HepG2 (cell line): ENCODE measurements around the gene CALR. TPM values are rescaled to one million over a fixed set of nuclear protein-coding genes. Genes with fewer than 3 reads are reported as not detected.
A peak's percentile ranks its signal among the peaks of the same experiment; 100 is the strongest.

Source experiments
- ATAC-seq: fragments of 200-7000 bp; cut with Tn5 transposase; 3 replicates; pipeline ENCODE4 v1.9.1; 2020; ENCODE audit warnings: mild to moderate bottlenecking, moderate library complexity
- BruUV-seq: library from RNA; stranded (reverse); fragments of 400-500 nt; replicated peaks from 2 replicates; lab custom pipeline; 2021; lab: Mats Ljungman, UMichigan
- CTCF ChIA-PET: fragments of 300-600 bp; formaldehyde crosslinking; extraction: SDS; loops from one replicate; lab custom pipeline; 2021; ENCODE audit warnings: low total read pairs, inconsistent platforms, low intra/inter-chr PET ratio; lab: Yijun Ruan, JAX
- POLR2A ChIA-PET: fragments of 350-600 bp; sonication (Branson Sonifier 250); formaldehyde crosslinking; loops from one replicate; lab custom pipeline; 2020; ENCODE audit warnings: antibody characterized with exemption, inconsistent platforms; lab: Yijun Ruan, JAX
- DNase-seq: peaks from one replicate; pipeline ENCODE4 v3.0.0-alpha.2; 2015; ENCODE audit warnings: low spot score
- FAIRE-seq: peaks from 3 replicates; lab custom pipeline; 2011; peaks lifted over from hg19 to GRCh38; lab: Jason Lieb, UNC
- H2AFZ ChIP-seq: one replicate; pipeline ENCODE4 v1.6.1; 2011; ENCODE audit warnings: low read length, inconsistent platforms
- H3K27ac ChIP-seq: fragments of 300-600 bp; 3 replicates; pipeline ENCODE4 v1.8.0; 2011; ENCODE audit warnings: mixed run types, mild to moderate bottlenecking, mixed read lengths, low read length, inconsistent platforms; ENCODE audit not compliant: insufficient read depth; ENCODE audit errors: extremely low read length
- H3K27me3 ChIP-seq, 2 experiments: fragments of 200-600 bp in 1 of 2; 2 replicates in 1 of 2; 3 replicates in 1 of 2; pipeline versions ENCODE4 v1.6.0 to v1.8.0; 2011; ENCODE audit warnings: low read length in 2 of 2, mild to moderate bottlenecking in 2 of 2, moderate library complexity in 2 of 2, inconsistent platforms in 1 of 2; ENCODE audit not compliant: insufficient read depth in 2 of 2, control insufficient read depth in 1 of 2
- H3K36me3 ChIP-seq, 2 experiments: fragments of 200-600 bp in 1 of 2; replicated peaks in 1 of 2; 2 replicates in 1 of 2; 3 replicates in 1 of 2; pipeline versions ENCODE4 v1.5.1 to v1.8.0; 2011; ENCODE audit warnings: low read length in 2 of 2, inconsistent platforms in 1 of 2; ENCODE audit not compliant: insufficient read depth in 2 of 2, control insufficient read depth in 1 of 2
- H3K4me1 ChIP-seq: 2 replicates; pipeline ENCODE4 v1.5.1; 2012; ENCODE audit warnings: low read length, inconsistent platforms; ENCODE audit not compliant: insufficient read depth
- H3K4me2 ChIP-seq: 2 replicates; pipeline ENCODE4 v1.6.0; 2011; ENCODE audit warnings: low read depth, low read length, inconsistent platforms
- H3K4me3 ChIP-seq, 3 experiments: fragments of 200-600 bp in 1 of 3; sonication (generic), shearing (Covaris generic) in 1 of 3; replicated peaks in 1 of 3; 2 replicates each; pipeline ENCODE4 v1.5.1; 2011 to 2016; ENCODE audit warnings: low read length in 3 of 3, inconsistent platforms in 2 of 3, low read depth in 2 of 3, mild to moderate bottlenecking in 2 of 3, control low read depth in 1 of 3, mixed read lengths in 1 of 3; ENCODE audit not compliant: insufficient read depth in 1 of 3
- H3K79me2 ChIP-seq: one replicate; pipeline ENCODE4 v1.6.1; 2011; ENCODE audit warnings: low read length, inconsistent platforms; ENCODE audit not compliant: insufficient read depth
- H3K9ac ChIP-seq: 2 replicates; pipeline ENCODE4 v1.6.0; 2011; ENCODE audit warnings: mild to moderate bottlenecking, low read depth, low read length, inconsistent platforms; ENCODE audit not compliant: insufficient read depth
- H3K9me3 ChIP-seq: 2 replicates; pipeline ENCODE4 v1.5.1; 2012; ENCODE audit warnings: mild to moderate bottlenecking, low read length
- H4K20me1 ChIP-seq: 2 replicates; pipeline ENCODE4 v1.6.0; 2011; ENCODE audit warnings: inconsistent platforms, mild to moderate bottlenecking, low read length, moderate library complexity; ENCODE audit not compliant: insufficient read depth
- GABPA ChIP-seq, 2 experiments: IDR thresholded peaks; 2 replicates each; pipeline ENCODE4 v1.6.1; 2011 to 2016; ENCODE audit warnings: low read depth in 2 of 2, low read length in 1 of 2, missing biosample characterization in 1 of 2, missing genetic modification characterization in 1 of 2
- KMT2B ChIP-seq: IDR thresholded peaks from 2 replicates; pipeline ENCODE4 v1.6.1; 2016; ENCODE audit warnings: missing genetic modification reagents, missing compliant biosample characterization
- MED8 ChIP-seq: sonication (generic); formaldehyde crosslinking; IDR thresholded peaks from 2 replicates; pipeline ENCODE4 v1.8.1; 2023; ENCODE audit warnings: mild to moderate bottlenecking, missing genetic modification reagents; ENCODE audit not compliant: insufficient replicate concordance
- NFYC ChIP-seq: IDR thresholded peaks from 2 replicates; pipeline ENCODE4 v1.6.1; 2016; ENCODE audit warnings: missing genetic modification reagents, missing compliant biosample characterization
- SKIL ChIP-seq: sonication (generic); formaldehyde crosslinking; IDR thresholded peaks from 2 replicates; pipeline ENCODE4 v1.8.0; 2022; ENCODE audit warnings: missing genetic modification reagents, mild to moderate bottlenecking, moderate library complexity, borderline replicate concordance
- TFE3 ChIP-seq: IDR thresholded peaks from 2 replicates; pipeline ENCODE4 v1.6.1; 2016
- ZNF180 ChIP-seq: sonication (generic); formaldehyde crosslinking; IDR thresholded peaks from 2 replicates; pipeline ENCODE4 v1.4.0; 2020; ENCODE audit warnings: low read depth, missing genetic modification reagents, borderline replicate concordance
- ZNF230 ChIP-seq: sonication (generic); formaldehyde crosslinking; IDR thresholded peaks from 2 replicates; pipeline ENCODE4 v1.4.0; 2020; ENCODE audit warnings: mild to moderate bottlenecking, missing genetic modification reagents
- ZNF264 ChIP-seq: sonication (generic); formaldehyde crosslinking; IDR thresholded peaks from 2 replicates; pipeline ENCODE4 v1.4.0; 2020; ENCODE audit warnings: missing genetic modification reagents
- ZNF329 ChIP-seq: sonication (generic); formaldehyde crosslinking; IDR thresholded peaks from 2 replicates; pipeline ENCODE4 v1.9.0; 2021; ENCODE audit warnings: low read depth, mild to moderate bottlenecking, missing genetic modification reagents
- ZNF543 ChIP-seq: sonication (generic); formaldehyde crosslinking; IDR thresholded peaks from 2 replicates; pipeline ENCODE4 v1.4.0; 2020; ENCODE audit warnings: mild to moderate bottlenecking, missing genetic modification reagents
- WGBS: methylation state at CpG from one replicate; pipeline ENCODE4 v1.1.6; 2017; ENCODE audit warnings: low lambda C conversion rate; 5-methylcytosine and 5-hydroxymethylcytosine counted together
- in situ Hi-C: cut with HindIII; loops from 2 replicates; pipeline ENCODE4 v1.10.0; 2017; ENCODE audit warnings: low pct_unique_long_range_greater_than_20kb; ENCODE audit not compliant: extremely low pct_ligation_motif_present
- intact Hi-C: fragments of 100-400 bp; cut with micrococcal nuclease; formaldehyde crosslinking; loops from one replicate; pipeline ENCODE4 v1.10.0; 2022; ENCODE audit not compliant: unreplicated experiment
- polyA plus RNA-seq, 8 experiments: library from polyadenylated mRNA; depleted of rRNA in 3 of 8; stranded (reverse) in 7 of 8; unstranded in 1 of 8; fragments of >200 nt; fragmentation: Illumina TruSeq in 4 of 8; extraction: Trizol in 4 of 8; gene quantifications; 2 replicates each; pipeline versions ENCODE4 v1.2.1 to v1.2.3, GENCODE V29; 2011 to 2016; ENCODE audit warnings: low read depth in 4 of 8, missing spikeins in 1 of 8, mixed read lengths in 1 of 8; ENCODE audit not compliant: insufficient read depth in 1 of 8
- total RNA-seq, 5 experiments: library from RNA; depleted of rRNA; stranded (reverse); fragments of >200 nt; fragmentation: Illumina TruSeq; extraction: Trizol; gene quantifications; 2 replicates each; pipeline ENCODE4 v1.2.3, GENCODE V29; 2016; ENCODE audit warnings: low read depth in 1 of 5
- TF ChIP-seq, protein P1 (sequence below): sonication (generic); formaldehyde crosslinking; IDR thresholded peaks from 2 replicates; pipeline ENCODE4 v1.8.0; 2022; ENCODE audit warnings: mild to moderate bottlenecking, missing genetic modification reagents, moderate library complexity
- TF ChIP-seq, protein P2 (sequence below): IDR thresholded peaks from 2 replicates; pipeline ENCODE4 v1.6.1; 2016; ENCODE audit warnings: missing biosample characterization, missing genetic modification reagents, low read depth

Gene CALR
- total and polyA plus RNA-seq, 2 of the 13 experiments (the other 11 are each of a cell fraction or from before 2014, with no cell fraction given), result 898 to 934 TPM

GRCh38 chr19:12913011-12913561 is 25.3 kb upstream of the CALR start (continued):
- TF ChIP-seq, protein P1, sequence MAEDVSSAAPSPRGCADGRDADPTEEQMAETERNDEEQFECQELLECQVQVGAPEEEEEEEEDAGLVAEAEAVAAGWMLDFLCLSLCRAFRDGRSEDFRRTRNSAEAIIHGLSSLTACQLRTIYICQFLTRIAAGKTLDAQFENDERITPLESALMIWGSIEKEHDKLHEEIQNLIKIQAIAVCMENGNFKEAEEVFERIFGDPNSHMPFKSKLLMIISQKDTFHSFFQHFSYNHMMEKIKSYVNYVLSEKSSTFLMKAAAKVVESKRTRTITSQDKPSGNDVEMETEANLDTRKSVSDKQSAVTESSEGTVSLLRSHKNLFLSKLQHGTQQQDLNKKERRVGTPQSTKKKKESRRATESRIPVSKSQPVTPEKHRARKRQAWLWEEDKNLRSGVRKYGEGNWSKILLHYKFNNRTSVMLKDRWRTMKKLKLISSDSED (CRISPR knock-in tag), result no peak
- TF ChIP-seq NFYC (peak; percentile 59), ZNF543 (CRISPR knock-in tag) (0 out of 2 replicates have a peak, but pooled peaks have one; percentile 63), ZNF264 (CRISPR knock-in tag) (0 out of 2 replicates have a peak, but pooled peaks have one; percentile 26), ZNF180 (no peak), ZNF230 (CRISPR knock-in tag) (0 out of 2 replicates have a peak, but pooled peaks have one; percentile 56), KMT2B (CRISPR knock-in tag) (no peak), MED8 (no peak)

- H3K79me2 ChIP-seq, result no peaks in the 10 kb centered on the region
- in situ Hi-C loops, result no loop called here
- TF ChIP-seq, protein P1 (CRISPR knock-in tag), result no peak
- TF ChIP-seq TFE3 (CRISPR knock-in tag) (no peak), ZNF329 (CRISPR knock-in tag) (no peak), SKIL (CRISPR knock-in tag) (no peak), GABPA (IDR thresholded peaks at IDR 0.05; ENCODE audit: low read depth, low read length) (no peak), GABPA (CRISPR knock-in tag; IDR thresholded peaks at IDR 0.05; ENCODE audit: low read depth) (peak; percentile 33)
- TF ChIP-seq, protein P2, sequence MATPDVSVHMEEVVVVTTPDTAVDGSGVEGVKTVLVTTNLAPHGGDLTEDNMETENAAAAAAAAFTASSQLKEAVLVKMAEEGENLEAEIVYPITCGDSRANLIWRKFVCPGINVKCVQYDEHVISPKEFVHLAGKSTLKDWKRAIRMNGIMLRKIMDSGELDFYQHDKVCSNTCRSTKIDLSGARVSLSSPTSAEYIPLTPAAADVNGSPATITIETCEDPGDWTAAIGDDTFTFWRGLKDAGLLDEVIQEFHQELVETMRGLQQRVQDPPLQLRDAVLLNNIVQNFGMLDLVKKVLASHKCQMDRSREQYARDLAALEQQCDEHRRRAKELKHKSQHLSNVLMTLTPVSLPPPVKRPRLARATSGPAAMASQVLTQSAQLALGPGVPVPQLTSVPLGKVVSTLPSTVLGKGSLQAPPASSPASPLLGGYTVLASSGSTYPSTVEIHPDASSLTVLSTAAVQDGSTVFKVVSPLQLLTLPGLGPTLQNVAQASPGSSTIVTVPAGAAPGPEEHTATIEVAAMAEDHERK (CRISPR knock-in tag), result no peak
Measured at GRCh38 chr19:12913851-12914690, 24.3 kb upstream of the CALR start.

More at GRCh38 chr19:12913851-12914690, 24.3 kb upstream of the CALR start:
- ATAC-seq (peak; percentile 47), FAIRE-seq (no peak), DNase-seq (peak; percentile 49)
- Histone ChIP-seq H3K4me1 (peaks cover 30% of the 10 kb centered on the region), H3K36me3 (no peaks in the 10 kb centered on the region), H3K27ac (peak overlapping the region; percentile 65), H3K27me3 (no peaks in the 10 kb centered on the region), H3K4me3 (peak overlapping the region in 2 of 3 experiments; percentile 55 to 63; a peak in 3 of 6 replicates), H3K9ac (peak overlapping the region; percentile 61; the same call in 1 of the 2 replicates), H2AFZ (no peak overlapping the region), H3K4me2 (peak overlapping the region; percentile 81), H4K20me1 (no peaks in the 10 kb centered on the region), H3K9me3 (no peaks in the 10 kb centered on the region)
- CTCF ChIA-PET, result no interaction called here
- BruUV-seq, result no TSS peak
- POLR2A ChIA-PET, result interaction anchor here (1.0 to 4.2 kb wide), 9 partner anchors 7 to 249 kb away, joined by 3 to 40 read pairs (median 6); partner anchors contain the start of genes FARSA and GCDH
- 44% methylated on average over 12 of the region's 12 CpGs for WGBS
- intact Hi-C loops, result no loop called here
